GM21381 (cell line): ENCODE measurements around the gene PI4K2B.
"Not testable (repeated sequence)": the region's sequence is repeated elsewhere in the genome, so short reads cannot be mapped to it uniquely, and the experiment has no call there.

ENCODE experiments used
- ATAC-seq: cut with Tn5 transposase; IDR thresholded peaks from one replicate; pipeline ENCODE4 v1.9.1; 2021; ENCODE audit warnings: mild to moderate bottlenecking, moderate library complexity; ENCODE audit not compliant: unreplicated experiment

Gene PI4K2B

DNA sequence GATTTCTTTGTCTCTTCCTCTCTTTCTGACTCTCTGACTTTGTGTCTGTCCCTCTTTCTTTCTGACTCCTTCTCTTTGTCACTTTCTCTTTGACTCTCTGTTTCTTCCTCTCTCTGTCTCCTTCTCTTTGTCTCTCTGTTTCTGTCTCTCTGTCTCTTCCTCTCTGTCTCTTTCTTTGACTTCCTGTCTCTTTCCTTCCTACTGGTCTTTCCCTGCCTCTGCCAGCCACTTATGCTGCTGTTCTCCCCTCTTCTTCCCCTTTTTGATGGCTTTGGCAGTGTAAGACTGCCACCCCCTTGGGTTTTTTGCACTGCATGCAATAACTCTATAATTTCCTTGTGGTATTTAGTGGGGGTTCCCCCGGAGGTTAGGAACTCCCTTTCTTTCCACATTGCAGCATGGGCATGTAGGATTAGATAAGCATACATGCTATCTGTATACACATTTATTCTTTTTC, 6.9 kb downstream of the PI4K2B start:
- ATAC-seq = peak; percentile 77

GRCh38 chr4:25242195-25242594, 8.4 kb downstream of the PI4K2B start:
- ATAC-seq = not testable (repeated sequence)

- no peak for ATAC-seq
Observed at GRCh38 chr4:25245181-25245580, 11.3 kb downstream of the PI4K2B start.

- no peak for ATAC-seq
Observed at GRCh38 chr4:25246680-25247611, 13.1 kb downstream of the PI4K2B start.

- ATAC-seq = not testable (repeated sequence)
Observed at GRCh38 chr4:25248875-25249274, 15.0 kb downstream of the PI4K2B start.

- ATAC-seq = not testable (repeated sequence)
Observed at GRCh38 chr4:25249494-25249893, 15.7 kb downstream of the PI4K2B start.

DNA sequence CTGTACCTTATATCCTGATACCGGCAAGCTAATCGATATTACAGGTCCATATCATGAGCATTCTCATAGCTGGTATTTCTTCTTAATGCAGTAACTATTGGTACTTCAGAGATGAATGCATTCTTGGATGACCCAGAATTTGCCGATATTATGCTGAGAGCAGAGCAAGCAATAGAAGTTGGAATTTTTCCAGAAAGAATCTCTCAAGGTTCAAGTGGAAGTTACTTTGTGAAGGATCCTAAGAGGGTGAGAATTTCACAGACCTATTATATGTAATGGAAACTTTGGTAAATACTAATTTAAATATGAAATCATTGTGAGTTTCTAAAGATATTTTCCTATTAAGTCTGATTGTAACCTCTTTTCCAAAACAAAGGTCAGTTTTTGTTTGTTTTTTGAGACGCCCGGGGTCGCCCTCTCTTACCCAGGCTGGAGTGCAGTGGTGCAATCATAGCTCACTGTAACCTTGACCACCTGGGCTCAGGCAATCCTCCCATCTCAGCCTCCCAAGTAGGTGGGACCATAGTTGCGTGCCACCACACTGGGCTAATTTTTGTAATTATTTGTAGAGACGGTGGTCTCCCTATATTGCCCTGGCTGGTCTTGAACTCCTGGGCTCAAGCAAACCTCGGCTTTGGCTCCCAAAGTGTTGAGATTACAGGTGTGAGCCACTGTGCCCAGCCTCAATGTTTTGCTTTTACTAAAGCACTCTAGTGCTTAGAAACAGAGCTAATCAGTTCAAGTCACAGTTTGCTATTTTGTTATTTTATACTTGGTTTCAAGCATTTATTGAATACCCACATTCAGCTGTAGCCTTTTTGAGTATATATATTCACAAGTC, 18.6 kb downstream of the PI4K2B start:
- ATAC-seq = no peak

- ATAC-seq = no peak
Observed at GRCh38 chr4:25253071-25253445, 19.2 kb downstream of the PI4K2B start.

GRCh38 chr4:25253786-25254185, 20.0 kb downstream of the PI4K2B start:
- ATAC-seq = not testable (repeated sequence)

- no peak for ATAC-seq
Observed at GRCh38 chr4:25258980-25259578, 25.2 kb downstream of the PI4K2B start.

DNA sequence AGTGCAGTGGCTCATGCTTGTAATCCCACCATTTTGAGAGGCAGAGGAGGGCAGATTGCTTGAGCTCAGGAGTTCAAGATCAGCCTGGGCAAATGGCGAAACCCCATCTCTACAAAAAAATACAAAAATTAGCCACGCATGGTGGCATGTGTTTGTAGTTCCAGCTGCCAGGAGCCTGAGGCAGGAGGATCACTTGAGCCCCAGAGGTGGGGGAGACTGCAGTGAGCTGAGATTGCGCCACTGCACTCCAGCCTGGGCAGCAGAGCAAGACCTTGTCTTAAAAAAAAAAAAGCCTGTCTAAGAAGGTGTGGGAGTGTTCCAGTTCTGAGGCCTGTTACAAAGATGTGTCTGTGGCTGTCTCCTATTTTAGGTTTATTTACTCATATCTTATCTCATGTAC, 38.0 kb downstream of the PI4K2B start:
- ATAC-seq = no peak

DNA sequence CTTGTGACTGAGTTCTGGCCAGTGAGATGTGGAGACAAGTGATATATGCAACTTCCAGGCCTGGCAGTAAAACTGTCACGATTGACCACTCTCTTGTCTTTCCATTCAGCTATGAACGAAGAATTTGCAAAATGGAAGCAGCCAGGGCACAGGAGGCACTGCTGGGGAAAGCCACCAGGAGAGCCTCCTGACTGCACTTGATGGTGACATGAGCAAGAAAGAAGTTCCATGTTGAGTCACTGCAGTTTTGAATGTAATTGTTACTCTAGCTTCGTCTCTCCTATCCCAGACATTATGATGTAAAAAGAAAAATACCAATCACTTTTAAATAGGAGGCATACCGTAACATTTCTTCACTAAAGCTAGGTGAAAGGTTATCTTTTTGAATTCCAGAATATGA, 46.4 kb downstream of the PI4K2B start:
- ATAC-seq = no peak

DNA sequence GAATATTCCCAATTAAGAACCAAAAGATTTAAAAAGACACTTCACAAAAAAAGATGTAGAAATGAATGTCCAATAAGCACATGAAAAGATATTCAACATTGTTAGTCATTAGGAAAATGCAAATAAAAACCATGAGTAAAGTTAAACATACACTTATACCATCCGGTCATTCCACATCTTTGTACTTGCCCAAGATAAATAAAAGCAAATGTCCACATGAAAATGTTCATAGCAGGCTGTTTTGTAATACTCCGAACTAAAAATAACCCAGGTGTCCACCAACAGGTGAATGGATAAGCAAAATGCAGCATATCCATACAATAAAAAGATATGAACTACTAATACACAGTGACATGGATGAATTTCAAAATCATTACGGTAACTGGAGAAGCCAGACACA, 50.1 kb downstream of the PI4K2B start:
- ATAC-seq = no peak

DNA sequence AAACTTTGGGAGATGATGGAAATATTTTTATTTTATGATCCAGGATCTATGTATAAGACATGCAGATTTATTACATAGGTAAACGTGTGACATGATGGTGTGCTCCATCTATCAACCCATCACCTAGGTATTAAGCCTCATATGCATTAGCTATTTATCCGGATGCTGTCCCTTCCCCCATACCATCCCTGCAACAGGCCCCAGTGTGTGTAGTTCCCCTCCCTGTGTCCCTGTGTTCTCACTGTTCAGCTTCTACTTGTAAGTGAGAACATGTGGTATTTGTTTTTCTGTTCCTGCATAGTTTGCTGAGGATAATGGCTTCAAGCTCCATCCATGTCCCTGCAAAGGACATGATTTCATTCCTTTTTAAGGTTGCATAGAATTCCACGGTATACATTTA, 50.6 kb downstream of the PI4K2B start:
- ATAC-seq = no peak

DNA sequence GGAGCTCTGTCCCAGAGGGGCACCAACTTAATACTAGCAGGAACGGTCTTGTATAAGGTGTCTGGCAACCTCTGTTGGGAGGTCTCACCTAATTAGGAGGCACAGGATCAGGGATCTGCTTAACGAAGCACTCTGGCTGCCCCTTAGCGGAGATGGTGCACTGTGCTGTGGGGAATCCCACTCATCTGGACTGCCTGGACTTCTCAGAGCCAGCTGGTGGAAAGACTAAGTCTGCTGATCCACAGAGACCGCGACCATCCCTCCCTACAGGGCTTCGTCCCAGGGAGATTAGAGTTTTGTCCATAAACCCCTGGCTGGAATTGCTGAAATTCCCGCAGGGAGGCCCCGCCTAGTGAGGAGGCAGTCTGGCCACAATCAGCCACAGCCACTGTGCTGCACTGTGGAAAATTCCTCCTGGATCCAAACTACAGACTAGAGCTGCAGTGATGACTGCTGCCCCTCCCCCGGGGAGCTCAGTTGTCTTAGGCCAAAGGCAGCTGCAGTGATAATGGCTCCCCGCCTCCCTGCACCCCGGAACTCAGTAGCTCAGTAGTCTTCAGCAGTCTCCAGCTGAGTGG, 56.7 kb downstream of the PI4K2B start:
- no peak for ATAC-seq

DNA sequence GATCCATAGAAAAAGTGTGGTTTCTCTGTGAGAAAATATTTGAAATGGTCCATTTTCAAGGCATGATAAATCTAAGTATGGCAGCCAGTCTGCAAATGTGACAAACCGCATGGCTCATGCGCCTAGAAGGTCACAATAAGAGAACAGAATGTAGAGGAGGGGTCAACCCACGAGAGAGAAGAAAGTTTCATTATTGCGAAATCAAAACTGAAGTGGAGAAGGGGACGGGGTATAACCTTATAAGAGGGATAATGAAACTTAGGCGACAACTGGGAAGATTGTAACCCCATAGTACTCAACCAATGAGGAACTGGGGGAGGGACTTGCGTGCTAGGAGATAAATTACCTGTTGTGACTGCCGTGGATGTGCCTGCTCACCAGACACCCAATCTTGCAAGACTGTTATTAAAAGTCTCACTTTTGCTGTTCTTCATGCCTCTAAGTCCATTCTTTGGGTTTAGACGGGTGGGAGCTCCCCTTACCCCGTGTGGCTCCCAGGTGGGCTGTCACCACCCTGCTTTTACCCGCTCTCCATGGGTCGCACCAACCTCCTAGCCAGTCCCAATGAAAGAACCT, 57.4 kb downstream of the PI4K2B start:
- no peak for ATAC-seq

DNA sequence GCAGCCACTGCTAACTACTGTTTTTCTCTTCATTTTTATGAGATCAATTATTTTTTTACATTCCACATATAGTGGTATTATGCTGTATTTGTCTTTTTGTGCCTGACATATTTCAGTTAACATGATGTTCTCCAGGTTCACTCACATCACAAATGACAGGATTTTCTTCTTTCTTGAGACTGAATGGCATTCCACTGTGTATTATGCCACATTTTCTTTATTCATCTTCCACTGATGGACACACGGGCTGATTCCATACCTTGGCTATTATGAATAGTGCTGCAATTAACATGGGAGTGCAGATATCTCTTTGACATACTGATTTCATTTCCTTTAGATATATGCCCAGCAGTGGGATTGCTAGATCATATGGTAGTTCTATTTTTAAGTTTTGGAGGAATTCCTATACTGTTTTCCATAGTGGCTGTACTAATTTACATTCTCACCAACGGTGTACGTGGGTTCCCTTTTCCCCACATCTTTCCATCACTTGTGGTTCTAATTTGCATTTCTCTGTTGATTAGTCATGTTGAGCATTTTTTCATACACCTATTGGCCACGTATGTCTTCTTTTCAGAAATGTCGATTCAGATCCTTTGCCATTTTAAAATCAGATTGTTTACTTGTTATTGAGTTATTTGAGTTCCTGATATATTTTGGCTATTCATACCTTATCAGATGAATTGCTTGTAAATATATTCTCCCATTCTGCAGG, 63.9 kb downstream of the PI4K2B start:
- ATAC-seq = no peak

- no peak for ATAC-seq
Observed at GRCh38 chr4:25299476-25300203, 65.8 kb downstream of the PI4K2B start.

DNA sequence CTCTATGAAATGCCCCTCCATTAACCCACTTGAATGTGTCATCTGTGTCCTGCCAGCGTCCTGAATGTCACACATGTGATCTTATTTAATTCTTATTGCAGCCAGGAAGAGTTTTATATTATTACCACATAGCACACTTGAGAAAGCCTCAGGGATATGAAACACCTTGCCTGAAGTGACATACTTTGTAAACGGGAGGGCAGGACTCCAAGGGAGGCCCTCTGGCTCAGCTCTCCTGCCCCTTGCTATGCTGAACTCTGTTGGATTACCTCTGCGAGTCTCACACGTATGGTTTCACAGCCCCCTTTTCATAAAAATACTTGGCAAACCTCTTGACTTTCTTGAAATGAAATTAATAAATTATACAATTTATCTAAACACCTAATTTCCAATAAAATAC, 67.6 kb downstream of the PI4K2B start:
- no peak for ATAC-seq
